GM19438 (cell line): ENCODE data around the gene P4HB.
A peak's percentile ranks its signal among the peaks of the same experiment; 100 is the strongest.

Experiments
- ATAC-seq: cut with Tn5 transposase; IDR thresholded peaks from one replicate; pipeline ENCODE4 v1.9.1; 2021; ENCODE audit warnings: low read depth; ENCODE audit not compliant: unreplicated experiment

P4HB gene

DNA sequence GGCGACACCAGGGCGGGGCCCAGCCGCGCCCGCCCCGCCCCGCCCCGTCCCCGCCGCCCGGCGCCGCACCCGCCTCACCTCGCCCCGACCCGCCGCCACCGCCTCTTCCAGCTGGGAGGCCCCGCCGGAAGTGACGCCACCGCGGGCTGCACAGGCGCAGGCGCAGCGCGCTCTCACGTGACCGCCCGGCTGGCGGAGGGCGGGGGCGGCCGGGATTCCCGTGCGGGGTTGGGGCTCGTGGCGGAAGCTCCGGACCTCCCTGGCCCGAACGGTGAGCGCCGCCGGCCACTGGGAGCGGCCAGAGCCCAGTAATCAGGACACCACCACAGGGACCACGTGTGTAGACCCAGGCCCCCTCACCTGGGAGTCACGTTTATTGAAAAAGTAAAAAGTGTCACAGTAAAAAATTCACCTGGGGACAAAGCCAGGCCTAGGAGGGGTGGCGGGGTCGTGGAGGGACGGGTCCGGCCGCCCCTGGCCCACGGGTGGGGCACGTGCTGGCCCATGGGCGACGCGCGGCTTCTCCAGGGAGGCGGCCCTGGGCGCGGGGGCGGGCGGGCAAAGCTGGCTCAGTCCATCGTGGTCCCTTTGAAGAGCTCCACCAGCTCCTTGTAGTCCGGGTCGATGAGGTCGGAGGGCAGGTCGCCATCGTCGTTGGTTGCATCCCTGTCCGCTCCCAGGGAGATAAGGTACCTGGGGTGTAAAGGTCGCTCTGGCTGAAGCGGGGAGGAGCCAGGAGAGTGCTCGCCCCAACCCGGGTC is 27.0 kb downstream of the P4HB start, which contains the start of gene MCRIP1:
MCRIP1 (minus strand) TSS at position 132 of the 761 bp plus-strand sequence. CDS start 8,785 bp downstream, outside the sequence.
- peak; percentile 62 for ATAC-seq

DNA sequence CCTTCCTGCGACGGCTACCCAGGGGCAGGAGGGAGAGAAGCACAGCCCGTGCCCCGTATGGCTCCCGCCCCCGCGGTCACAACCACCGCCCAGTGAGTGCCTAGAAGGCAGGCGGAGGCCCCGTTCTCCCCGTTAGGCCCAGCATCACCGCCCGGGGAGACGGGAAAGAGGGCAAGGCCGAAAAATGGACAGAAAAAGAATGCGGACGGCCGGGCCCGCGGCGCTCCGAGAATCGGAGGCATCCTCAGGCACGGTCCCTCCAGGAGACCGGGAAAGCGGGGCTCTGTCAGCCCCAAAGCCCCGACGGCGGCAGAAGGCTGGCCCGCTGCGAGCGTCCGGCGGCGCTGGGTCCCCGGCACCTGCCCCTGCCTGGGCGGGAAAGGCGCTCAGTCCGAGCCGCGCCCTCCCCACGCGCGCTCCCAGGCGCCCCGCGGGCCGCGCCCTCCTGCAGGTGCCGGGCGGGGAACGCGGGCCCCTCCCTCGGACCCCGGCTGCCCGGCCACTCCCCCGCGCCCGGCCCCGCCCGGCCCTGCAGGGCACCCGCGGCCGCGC is 27.7 kb downstream of the P4HB start:
- ATAC-seq = peak; percentile 19

DNA sequence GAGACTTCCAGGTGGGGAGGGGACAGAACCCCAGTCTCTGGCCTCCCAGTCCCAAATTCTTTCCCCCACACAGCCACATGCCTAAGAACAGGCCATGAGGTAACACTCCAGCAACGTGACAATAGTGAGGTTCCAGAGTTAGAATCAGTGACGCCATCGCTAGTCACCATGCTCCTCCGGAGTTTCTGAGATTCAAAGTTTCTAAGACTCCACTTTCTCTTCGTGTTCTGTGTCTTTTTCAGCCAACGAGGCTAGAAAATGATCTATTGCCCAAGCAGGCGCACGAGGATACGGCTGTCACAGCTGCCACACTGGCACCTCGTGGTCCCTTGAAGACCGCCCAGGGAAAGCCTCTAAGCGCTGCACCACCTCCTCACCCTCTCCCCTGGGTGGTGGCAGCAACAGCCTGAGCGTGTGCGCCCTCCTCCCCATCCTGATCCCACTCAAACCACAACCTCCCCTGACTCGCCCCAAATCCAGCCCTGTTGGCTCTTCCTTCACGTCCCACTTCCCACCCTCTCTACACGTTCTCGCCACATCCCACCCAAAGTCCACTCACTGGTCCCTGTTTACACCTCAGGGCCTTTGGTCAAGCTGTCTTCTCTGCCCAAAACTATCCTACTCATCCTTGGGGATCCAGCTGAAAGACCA is 28.3 kb downstream of the P4HB start:
- ATAC-seq = no peak

DNA sequence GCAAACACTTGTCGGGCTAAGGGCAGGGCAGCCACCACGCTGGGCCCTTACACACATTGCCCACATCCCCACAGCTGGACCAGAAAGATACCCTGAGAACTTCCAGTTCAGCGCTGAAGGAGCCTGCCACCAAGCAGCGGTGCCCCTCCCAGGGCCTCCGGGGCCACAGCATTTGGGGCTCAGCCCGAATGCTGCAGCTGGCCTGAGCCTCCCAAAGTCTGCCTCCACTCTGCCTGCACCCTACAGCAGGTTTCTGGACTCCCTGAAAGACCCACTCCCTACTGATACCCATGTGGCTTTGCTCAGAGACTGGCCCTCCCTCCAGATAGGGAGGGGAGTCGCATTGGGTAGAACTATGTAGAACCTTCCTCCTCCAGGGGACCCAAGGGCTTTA is 28.8 kb downstream of the P4HB start:
- no peak for ATAC-seq

DNA sequence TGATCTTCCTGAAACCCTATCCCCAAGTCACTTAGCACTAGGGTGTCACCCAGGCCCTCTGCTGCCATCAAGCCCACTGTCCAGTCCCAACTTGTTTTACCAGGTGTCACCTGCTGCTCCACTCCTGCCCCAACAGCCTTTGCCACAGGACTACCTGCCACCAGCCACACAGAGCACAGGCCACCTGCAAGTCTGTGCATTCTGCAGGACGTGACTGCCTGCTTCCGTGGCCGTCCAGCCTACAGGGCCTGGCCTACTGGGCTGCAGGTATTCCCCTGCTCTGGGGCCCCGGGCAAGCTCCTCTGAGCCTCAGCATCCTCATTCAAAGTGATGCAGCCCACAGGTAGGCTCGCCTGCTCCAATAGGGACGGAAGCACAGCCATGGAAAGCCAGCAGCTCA is 30.5 kb downstream of the P4HB start:
- ATAC-seq = no peak

DNA sequence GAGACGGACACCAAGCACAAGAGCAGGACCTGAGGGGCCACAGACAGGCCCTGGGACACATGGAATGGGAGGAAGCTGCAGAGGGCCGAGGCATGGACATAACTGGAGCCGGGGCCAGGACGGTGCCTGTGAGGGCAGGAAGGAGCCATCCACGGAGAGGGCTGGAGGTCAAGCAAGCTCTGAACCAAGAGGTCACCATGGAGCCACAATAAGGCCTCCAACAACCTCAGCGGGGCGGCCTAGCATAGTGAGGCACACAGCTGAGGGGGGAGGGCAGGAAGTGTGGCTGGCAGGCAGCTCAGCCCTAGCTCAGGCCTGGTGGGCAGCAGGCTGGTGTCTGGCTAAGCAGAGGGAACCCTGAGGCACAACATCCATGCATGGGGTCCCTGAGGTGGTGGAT is 31.7 kb downstream of the P4HB start:
- no peak for ATAC-seq

DNA sequence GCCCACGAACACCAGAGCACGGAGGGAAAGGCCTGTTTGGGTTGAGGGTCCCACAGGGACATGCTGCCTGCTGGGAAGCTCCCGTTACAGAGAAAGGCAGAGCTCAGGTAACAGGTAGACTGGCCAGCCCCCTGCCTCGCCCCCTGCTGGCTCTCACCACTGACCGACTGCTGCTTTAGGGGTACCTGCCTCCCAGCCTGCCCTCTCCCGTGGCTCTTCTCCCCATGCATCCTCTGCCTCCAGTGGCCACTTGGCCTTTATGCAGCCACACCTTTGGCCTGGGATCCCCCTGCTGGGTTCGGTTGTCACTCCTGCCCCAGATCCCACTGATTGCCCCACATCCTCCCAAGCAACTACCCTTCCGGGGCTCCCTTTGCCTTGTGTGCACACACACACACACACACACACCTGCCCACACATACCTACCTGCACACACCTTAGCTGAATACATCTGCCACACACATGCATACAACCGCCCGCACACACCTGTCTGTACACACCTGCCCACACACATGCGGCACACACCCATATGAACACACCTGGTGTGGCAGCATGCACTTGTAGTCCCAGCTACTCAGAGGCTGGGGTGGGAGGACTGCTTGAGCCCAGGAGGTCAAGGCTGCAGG is 34.4 kb downstream of the P4HB start:
- ATAC-seq = no peak

DNA sequence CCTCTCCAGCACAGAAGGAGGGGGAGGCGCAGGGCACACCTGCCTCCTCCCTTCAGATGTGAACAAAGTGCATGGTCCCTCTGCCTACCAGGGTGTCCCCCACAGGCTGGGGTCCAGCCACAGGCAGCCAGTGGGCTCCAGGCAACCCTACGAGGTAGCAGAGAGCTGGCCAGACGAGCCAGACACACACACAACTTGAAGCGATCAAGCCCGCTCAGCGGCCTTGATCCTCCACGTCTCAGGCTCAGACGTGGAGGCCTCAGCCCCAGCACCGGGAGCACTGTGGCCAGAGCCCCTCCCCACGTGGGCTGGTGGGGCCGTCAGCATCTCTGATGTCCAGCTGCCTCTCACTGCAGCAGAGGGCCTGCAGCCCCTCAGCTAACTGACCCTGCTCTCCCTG is 35.7 kb downstream of the P4HB start:
- ATAC-seq = no peak

DNA sequence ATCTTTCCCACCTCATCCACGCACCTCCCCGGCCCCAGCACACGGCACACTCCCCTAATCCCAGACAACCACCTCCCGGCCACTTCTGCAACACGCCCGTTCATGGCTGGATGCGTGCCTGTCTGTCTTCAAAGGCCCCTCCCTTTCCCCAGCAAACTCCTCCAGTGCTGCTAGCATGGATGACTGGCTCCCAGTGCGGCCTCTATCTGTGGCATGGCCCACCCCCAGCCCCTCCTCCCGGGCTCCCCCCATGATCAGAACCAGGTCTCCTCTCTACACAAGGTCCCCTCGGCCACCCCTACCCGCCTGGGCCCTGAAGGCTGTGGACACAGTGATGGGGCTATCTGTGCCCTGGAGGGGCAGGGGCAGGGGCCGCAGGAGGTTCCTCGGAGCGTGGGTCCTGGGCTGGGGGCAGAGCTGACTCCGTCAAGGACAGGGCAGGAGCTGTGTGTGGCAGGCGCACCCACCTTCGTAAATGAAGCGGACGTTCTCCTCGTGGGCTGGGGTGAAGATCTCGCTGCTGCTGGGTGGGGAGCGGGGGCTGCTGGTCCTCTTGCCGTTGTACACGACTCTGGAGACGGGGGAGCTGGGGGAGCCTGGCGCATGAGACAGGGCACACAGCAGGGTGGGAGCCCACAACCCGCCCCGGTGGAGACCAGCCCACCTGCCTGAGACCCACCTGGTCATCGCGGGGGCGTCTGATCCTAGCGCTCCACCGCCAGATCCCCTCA is 36.4 kb downstream of the P4HB start:
- ATAC-seq = no peak

DNA sequence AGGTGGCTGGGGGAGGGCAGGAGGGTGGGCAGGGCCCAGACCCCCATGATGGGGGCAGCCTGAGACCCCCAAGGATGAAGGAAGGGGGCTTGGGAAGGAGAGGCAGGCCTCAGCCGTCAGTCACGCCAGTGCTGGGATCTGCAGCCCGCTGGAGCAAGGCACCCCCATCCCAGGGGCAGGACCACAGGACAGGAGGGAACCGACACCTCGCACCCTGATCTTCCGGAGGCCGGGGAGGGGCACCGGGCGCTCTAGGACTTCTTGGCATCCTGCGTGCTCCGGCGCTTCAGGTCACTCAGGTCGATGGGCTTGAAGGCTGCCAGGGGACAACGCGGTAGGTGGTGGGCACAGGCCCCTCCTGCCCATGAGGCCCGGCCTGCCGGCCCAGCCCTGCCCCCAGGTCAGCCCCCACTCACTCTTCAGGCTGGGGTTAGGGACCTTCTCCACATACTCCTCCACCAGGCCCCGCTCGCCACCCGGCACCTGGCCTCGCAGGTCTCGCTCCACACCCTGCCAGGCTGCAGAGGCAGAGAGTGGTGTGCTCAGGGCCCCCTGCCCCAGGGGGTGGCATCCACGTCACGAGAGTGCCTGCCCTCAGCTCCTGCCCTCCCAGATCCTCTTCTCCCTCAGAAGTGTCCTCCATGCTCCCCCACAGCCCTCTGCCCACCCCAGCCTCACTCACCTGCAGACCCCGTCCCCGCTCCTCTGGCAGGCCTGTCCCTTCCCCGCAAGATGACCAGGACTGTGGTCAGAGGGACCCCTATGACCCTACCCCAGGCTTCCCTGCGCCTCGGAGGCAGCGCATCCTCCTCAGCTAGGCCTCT is 37.1 kb downstream of the P4HB start:
- ATAC-seq = no peak

DNA sequence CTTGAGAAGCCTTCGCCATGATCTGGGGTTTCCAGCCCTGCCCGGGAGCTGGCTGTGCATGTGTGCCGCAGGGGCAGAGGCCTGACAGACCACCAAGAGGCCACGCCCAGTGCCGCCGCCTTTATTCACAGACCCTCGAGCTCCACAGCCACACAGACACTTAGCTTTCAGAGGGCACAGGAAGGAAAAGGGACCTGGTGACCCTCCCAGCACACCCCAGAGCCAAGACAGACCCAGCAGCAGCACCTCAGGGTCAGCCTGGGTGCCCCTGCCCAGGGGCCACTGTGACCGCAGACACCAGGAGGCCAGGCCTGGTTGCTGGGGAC is 38.1 kb downstream of the P4HB start:
- ATAC-seq = no peak

DNA sequence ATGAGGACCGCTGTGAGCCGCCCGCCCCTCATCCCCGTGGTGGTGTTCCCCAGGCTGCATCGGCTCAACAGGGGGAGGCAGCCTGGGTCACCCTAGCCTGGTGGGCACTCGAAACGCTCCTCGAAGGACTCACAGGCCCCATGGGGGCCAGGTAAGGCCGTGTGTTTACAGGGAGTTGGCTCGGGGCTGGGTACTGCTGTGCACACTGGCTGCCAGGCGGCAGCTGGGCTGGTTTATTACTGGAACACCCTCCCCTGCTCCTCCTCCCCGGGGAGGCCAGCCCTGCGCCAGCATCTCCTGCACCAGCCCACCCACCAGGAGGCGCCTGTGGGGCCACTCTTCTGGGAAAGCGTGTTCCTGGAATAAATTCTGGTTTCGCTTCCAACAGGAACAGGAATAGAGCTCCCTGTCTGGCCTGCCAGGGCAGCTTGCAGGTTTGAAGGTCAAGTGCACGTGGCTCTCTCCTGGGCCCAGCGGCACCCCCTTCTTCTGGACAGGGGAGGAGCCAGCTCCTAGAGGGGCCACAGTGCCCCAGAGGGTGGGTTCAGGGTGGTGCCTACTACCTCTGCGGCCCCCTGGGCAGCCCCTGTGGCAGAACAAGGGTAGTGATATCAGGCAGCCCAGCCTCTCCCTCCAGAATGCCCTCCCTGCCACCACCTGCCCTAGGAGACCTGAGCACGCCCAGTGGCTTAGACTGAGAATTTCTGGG is 38.6 kb downstream of the P4HB start:
- ATAC-seq = no peak

DNA sequence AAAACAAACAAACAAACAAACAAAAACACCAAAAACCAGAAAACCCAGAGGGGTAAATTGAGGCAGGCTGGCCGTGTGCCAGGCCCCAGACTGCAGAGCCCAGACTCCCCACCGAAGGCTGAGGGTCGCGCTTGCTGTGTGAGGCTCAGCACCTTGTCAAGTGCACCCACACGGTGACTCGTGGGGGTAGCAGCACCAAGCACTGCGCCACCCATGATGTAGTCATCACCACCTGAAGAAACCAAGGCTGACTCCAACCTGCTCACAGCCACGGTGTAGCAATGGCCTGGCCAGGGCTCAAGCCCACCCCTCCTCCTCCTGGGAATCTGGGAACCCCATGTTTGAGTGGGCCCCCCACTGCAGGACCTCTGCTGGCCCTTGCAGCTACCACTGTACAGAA is 39.2 kb downstream of the P4HB start:
- no peak for ATAC-seq

DNA sequence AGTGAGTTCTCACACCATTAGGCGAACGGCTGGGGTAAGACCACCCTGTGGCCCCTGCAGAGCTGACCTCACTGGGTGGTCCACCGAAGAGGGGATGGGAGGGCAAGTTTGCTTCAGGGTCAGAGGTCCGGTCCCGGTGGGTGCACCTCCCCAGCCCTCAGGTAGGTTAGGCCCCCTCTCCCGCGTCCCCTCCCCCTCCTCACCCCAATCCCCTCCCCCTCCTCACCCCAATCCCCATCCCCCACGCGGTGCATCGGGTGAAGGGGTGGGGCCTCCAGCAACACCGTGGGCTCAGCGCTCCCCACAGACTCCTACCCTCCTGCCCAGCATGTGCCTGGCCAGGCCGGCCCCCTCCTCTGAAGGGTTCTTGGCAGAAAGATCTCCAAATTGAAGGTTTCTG is 40.6 kb downstream of the P4HB start:
- no peak for ATAC-seq

DNA sequence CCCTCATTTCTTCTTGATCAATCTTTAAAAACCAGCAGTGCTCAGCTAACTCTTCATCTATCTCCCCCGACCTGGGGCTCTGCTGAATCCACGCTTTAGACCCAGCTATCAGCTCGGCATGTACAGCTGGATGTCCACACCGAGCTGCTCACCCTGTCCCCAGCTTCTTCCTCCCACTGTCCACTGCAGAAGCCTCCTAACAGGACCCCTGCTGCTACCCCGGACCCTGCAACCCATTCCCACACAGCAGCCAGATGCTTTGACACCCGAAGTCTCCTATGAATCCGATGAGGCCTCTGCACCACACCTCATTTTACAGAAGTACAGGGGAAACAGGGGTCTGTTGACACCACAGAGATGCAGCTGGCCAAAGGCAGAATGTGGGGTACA is 42.6 kb downstream of the P4HB start:
- ATAC-seq = no peak

DNA sequence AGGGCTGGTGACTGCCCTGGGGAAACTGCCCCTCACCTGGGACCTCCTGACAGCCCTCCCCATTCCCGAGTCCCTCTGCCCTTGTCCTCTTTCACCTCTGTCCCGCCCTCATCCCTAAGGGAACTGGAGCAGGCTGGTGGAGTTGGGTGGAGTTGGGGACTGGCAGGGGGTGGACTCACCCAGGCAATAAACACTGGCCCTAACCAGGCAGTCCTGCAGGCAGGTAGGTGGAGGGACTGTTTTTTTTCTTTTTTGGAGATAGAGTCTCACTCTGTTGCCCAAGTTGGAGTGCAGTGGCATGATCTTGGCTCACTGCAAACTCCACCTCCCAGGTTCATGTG is 44.7 kb downstream of the P4HB start:
- no peak for ATAC-seq

DNA sequence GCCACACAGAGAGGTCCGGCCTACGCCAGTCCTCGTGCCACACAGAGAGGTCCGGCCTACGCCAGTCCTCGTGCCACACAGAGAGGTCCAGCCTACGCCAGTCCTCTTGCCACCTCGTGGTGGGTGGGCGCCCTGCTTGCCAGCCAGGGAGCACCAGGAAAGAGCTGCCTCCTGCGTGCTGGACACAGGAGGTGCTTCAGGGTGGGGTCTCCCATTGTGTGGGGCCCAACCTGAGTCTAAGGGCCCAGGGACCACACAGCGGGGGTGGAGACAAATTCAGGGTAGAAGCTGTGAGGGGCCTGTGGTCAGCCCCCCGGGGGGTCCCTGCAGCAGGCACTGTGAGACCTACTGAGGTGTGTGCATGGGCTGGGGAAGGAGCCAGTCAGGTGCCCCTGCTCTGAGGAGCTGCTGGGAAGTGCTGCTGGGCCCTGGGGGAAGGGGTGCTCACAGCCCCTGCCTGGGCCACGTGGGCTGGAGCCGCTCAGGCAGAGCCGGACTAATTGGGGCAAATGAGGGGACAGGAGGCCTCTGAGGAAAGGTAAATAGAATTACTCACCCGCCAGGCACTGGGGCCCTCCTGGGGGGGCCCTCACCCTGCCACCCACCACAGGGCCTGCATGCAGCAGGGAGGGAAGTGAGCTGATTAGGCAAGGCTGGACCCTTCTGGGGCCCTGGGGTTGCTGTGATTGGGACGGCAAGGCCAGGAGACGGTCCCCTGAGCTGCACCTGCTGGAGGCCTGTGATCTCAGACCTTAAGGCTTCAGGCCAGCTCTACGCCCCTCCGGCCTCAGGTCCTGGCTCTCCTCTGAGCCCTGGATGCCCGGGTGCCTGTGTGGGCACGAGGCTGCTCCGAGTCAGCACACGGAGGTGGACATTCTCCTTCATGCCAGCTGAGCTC is 45.3 kb downstream of the P4HB start:
- ATAC-seq = no peak

DNA sequence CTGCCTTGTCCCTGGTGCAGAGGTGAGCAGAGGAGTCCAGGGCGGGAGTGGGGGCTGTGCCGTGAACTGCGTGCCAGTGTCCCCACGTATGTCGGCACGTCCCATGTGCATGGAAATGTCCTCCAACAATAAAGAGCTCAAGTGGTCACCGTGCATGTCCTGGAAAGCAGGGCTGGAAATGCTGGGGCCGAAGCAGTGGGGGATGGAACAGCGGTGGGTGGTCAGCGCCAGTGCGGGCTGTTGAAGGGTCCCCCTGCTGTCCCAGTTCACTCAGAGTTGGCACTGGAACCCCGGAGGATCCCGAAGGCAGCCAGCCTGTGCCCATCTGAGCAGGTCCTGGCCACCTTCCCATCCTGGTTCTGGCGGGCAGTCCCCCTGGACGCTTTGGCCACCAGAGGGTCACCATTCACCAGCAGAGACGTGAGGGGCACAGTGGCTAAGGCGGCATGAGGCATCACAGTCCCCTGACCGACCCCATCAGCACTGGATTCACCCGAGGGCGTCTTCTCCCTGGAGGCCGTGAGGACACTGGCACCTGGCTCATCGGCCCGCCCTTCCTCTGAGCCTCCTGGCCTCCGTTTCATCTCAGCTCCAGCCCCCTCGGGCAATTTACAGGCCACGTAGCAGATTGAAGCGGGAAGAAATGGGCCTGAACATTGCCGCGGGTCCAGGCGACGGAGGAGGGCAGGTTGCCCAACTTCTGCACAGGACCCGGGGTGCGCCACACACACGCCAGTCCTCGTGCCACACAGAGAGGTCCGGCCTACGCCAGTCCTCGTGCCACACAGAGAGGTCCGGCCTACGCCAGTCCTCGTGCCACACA is 46.3 kb downstream of the P4HB start:
- no peak for ATAC-seq
